Lower lobe of right lung (tissue), 2 donors: ENCODE measurements around the gene PHACTR3. TPM values are rescaled to one million over a fixed set of nuclear protein-coding genes. Genes with fewer than 3 reads are reported as not detected.

Experiments
- ATAC-seq, 2 donors: fragments of 200-7000 bp; cut with Tn5 transposase; one replicate each; pipeline ENCODE4 v1.9.1; 2020 to 2022; ENCODE audit warnings: mild to moderate bottlenecking in 2 of 2, moderate library complexity in 2 of 2
- DNase-seq: peaks from one replicate; pipeline ENCODE4 v3.0.0-alpha.2; 2020
- H3K27ac ChIP-seq: fragments of 200-600 bp; one replicate; pipeline ENCODE4 v1.8.0; 2022
- H3K27me3 ChIP-seq: fragments of 200-600 bp; one replicate; pipeline ENCODE4 v1.8.0; 2022; ENCODE audit warnings: low read depth
- H3K36me3 ChIP-seq: fragments of 200-600 bp; one replicate; pipeline ENCODE4 v1.8.0; 2022; ENCODE audit warnings: mild to moderate bottlenecking
- H3K4me1 ChIP-seq: fragments of 200-600 bp; one replicate; pipeline ENCODE4 v1.8.0; 2022
- H3K4me3 ChIP-seq: fragments of 200-600 bp; one replicate; pipeline ENCODE4 v1.8.0; 2022; ENCODE audit warnings: mild to moderate bottlenecking
- H3K9me3 ChIP-seq: fragments of 200-600 bp; one replicate; pipeline ENCODE4 v1.8.0; 2022
- CTCF ChIP-seq: fragments of 200-600 bp; IDR thresholded peaks from one replicate; pipeline ENCODE4 v1.8.0; 2022; ENCODE audit warnings: antibody characterized with exemption, mild to moderate bottlenecking
- intact Hi-C: fragments of 100-400 bp; cut with DNase I; formaldehyde crosslinking; loops from one replicate; pipeline ENCODE4 v1.11.0; 2022
- total RNA-seq: library from RNA; stranded (reverse); fragmentation: NEBNext Ultra II Directional; extraction: Animal tissue kit (Norgen Biotek cat#: 25700); gene quantifications from one replicate; pipeline ENCODE4 v1.2.1, GENCODE V29; 2021
- donor health status: DM: no; HTN: yes; CAD: no; lungs with severe emphysema.

Gene PHACTR3
- total RNA-seq, 1 donor from 2014 or later = 9.0 TPM

- DNase-seq = no peak
- intact Hi-C loops = no loop called here
- Histone ChIP-seq H3K36me3 (no peaks in the 10 kb centered on the region), H3K27me3 (peaks cover 25% of the 10 kb centered on the region), H3K4me3 (no peak overlapping the region), H3K27ac (no peak overlapping the region), H3K9me3 (peaks cover 10% of the 10 kb centered on the region), H3K4me1 (no peaks in the 10 kb centered on the region)
- no peak for TF ChIP-seq CTCF
- no peak for ATAC-seq
Measured at GRCh38 chr20:59662856-59663512, 58.6 kb downstream of the PHACTR3 start.

- no peak overlapping the region for H3K4me3 ChIP-seq
- TF ChIP-seq CTCF = no peak
- H3K27me3 ChIP-seq = peaks cover 25% of the 10 kb centered on the region
- no peaks in the 10 kb centered on the region for H3K4me1 ChIP-seq
- H3K9me3 ChIP-seq = peaks cover 5% of the 10 kb centered on the region
- ATAC-seq (no peak), DNase-seq (no peak)
- no peak overlapping the region for H3K27ac ChIP-seq
- intact Hi-C loops = no loop called here
- no peaks in the 10 kb centered on the region for H3K36me3 ChIP-seq
Measured at GRCh38 chr20:59663513-59664060, 59.2 kb downstream of the PHACTR3 start.

DNA sequence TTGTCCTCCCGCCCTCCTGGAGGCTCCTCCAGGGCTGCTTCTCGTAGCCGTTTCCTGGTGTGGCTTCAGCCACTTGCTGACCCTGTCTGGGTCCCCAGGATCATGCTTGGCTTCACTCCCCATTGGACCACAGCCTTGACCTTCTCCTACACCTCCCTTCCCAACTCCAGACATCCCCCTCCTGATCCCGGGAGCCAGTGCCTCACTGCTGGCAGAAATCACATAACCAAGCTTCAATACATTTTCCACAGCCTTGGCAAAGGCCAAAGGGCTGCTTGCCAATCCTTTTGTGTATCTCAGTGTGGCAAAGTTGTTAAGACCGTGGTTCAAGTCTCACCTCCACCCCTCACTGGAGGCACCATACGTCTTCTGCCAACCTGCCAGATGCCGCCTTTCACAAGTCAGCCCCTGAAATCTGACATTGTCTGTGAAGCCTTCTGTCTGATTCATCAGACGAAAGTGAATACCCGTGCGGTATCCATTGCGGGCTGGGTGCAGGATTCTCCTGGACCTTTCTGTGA is 60.1 kb downstream of the PHACTR3 start:
- H3K27ac ChIP-seq = no peak overlapping the region
- H3K4me1 ChIP-seq = no peaks in the 10 kb centered on the region
- peaks cover 25% of the 10 kb centered on the region for H3K27me3 ChIP-seq
- H3K36me3 ChIP-seq = no peaks in the 10 kb centered on the region
- no peaks in the 10 kb centered on the region for H3K9me3 ChIP-seq
- TF ChIP-seq CTCF = no peak
- DNase-seq (no peak), ATAC-seq (no peak)
- intact Hi-C loops = no loop called here
- no peak overlapping the region for H3K4me3 ChIP-seq

GRCh38 chr20:59665656-59666555 is 61.6 kb downstream of the PHACTR3 start:
- TF ChIP-seq CTCF = no peak
- DNase-seq (no peak), ATAC-seq (no peak)
- Histone ChIP-seq H3K4me1 (no peaks in the 10 kb centered on the region), H3K4me3 (no peak overlapping the region), H3K36me3 (no peaks in the 10 kb centered on the region), H3K27ac (no peak overlapping the region), H3K27me3 (peaks cover 22% of the 10 kb centered on the region), H3K9me3 (no peaks in the 10 kb centered on the region)
- intact Hi-C loops = no loop called here

GRCh38 chr20:59666586-59666985 is 62.2 kb downstream of the PHACTR3 start:
- Histone ChIP-seq H3K27me3 (peaks cover 22% of the 10 kb centered on the region), H3K4me3 (no peak overlapping the region), H3K4me1 (no peaks in the 10 kb centered on the region), H3K27ac (no peak overlapping the region), H3K36me3 (no peaks in the 10 kb centered on the region), H3K9me3 (no peaks in the 10 kb centered on the region)
- no peak for TF ChIP-seq CTCF
- intact Hi-C loops = no loop called here
- DNase-seq (no peak), ATAC-seq (no peak)
